Adrenal gland (tissue), 12 donors: ENCODE results near the gene CDH9. TPM values are rescaled to one million over a fixed set of nuclear protein-coding genes. Genes with fewer than 3 reads are reported as not detected.

Source experiments
- DNase-seq, 7 donors: peaks; one replicate each; pipeline ENCODE4 v3.0.0-alpha.2; 2019 to 2020
- H3K27ac ChIP-seq, 5 donors: fragments of 200-600 bp; sonication (generic) in 4 of 5; 1 replicate in 3 of 5; 2 replicates in 2 of 5; pipeline versions ENCODE4 v1.5.1 to v1.8.0; 2016 to 2020; ENCODE audit warnings: mild to moderate bottlenecking in 1 of 5
- H3K27me3 ChIP-seq: fragments of 200-600 bp; 2 replicates; pipeline ENCODE4 v1.8.0; 2021
- H3K36me3 ChIP-seq, 2 donors: fragments of 200-600 bp; replicated peaks in 1 of 2; 1 replicate in 1 of 2; 2 replicates in 1 of 2; pipeline versions ENCODE4 v1.5.1 to v1.8.0; 2018 to 2022
- H3K4me1 ChIP-seq, 2 donors: fragments of 200-600 bp; replicated peaks in 1 of 2; 1 replicate in 1 of 2; 2 replicates in 1 of 2; pipeline versions ENCODE4 v1.5.1 to v1.8.0; 2018 to 2021
- H3K4me3 ChIP-seq, 4 donors: fragments of 200-600 bp; sonication (generic) in 3 of 4; one replicate each; pipeline ENCODE4 v1.5.1; 2016 to 2018
- H3K9me3 ChIP-seq, 3 donors: fragments of 200-600 bp; sonication (generic) in 1 of 3; replicated peaks in 1 of 3; 1 replicate in 2 of 3; 2 replicates in 1 of 3; pipeline versions ENCODE4 v1.5.1 to v1.8.0; 2016 to 2021
- POLR2A ChIP-seq, 2 donors: fragments of 450-650 bp; IDR thresholded peaks; one replicate each; pipeline ENCODE4 v1.6.1; 2017; ENCODE audit warnings: antibody characterized with exemption in 2 of 2, mild to moderate bottlenecking in 2 of 2, moderate library complexity in 1 of 2
- WGBS, 4 donors: extraction: QIAGEN DNeasy Blood & Tissue Kit in 2 of 4; methylation state at CpG; one replicate each; pipeline versions ENCODE4 v1.1.5 to v1.1.7; 2013 to 2017; 5-methylcytosine and 5-hydroxymethylcytosine counted together
- intact Hi-C, 2 donors: fragments of 100-400 bp; cut with DNase I; formaldehyde crosslinking; loops; one replicate each; pipeline versions ENCODE4 v1.14.1 to v1.15.0; 2022 to 2023
- polyA plus RNA-seq, 3 donors: library from polyadenylated mRNA; stranded (reverse); fragments of 200-250 nt in 2 of 3; fragments of 350-450 nt in 1 of 3; fragmentation: Illumina TruSeq in 1 of 3; extraction: RNeasy Lipid Tissue Mini Kit (QIAGEN cat#74804) in 1 of 3; gene quantifications; one replicate each; pipeline ENCODE4 v1.2.3, GENCODE V29; 2013 to 2014
- total RNA-seq, 9 donors: library from RNA; depleted of rRNA in 4 of 9; stranded (reverse); fragments of >200 nt in 4 of 9; fragments of 120-200 nt in 1 of 9; fragmentation: NEBNext Ultra II Directional in 1 of 9; extraction: Animal tissue kit (Norgen Biotek cat#: 25700) in 1 of 9; gene quantifications; one replicate each; pipeline versions ENCODE4 v1.1.0 to v1.2.4, GENCODE V29; 2013 to 2023
- TF ChIP-seq, protein P1 (sequence below), 6 experiments: fragments of 450-650 bp in 4 of 6; fragments of 200-600 bp in 2 of 6; sonication (generic) in 1 of 6; IDR thresholded peaks; 1 replicate in 5 of 6; 2 replicates in 1 of 6; pipeline versions ENCODE4 v1.5.1 to v1.8.0; 2016 to 2021; ENCODE audit warnings: antibody characterized with exemption in 6 of 6, mild to moderate bottlenecking in 2 of 6, moderate library complexity in 1 of 6
- donor health status: healthy with polysubstance abuse.
- donor health status: Bipolar disorder and iron deficiency.
- donor health status: DM: yes; HTN: yes; CAD: no.
- donor health status: DM: no; HTN: no; CAD: no.
- donor health status: DM: no; HTN: no; CAD: no.
- donor health status: DM: yes; HTN: yes; CAD: no.

CDH9 gene
- total and polyA plus RNA-seq, 12 donors, result 0.13 to 1.3 (median 0.16) TPM; not detected in 7

GRCh38 chr5:26884481-26884880, 153.9 kb downstream of the CDH9 start:
- intact Hi-C loops, result no loop called here
- no peak for DNase-seq
- no peaks in the 10 kb centered on the region for H3K27me3 ChIP-seq
- WGBS, 4 donors, result 48 to 62% (median 57%) methylated on average over 2 of the region's 2 CpGs
- H3K36me3 ChIP-seq, result no peaks in the 10 kb centered on the region
- no peak overlapping the region for H3K27ac ChIP-seq
- TF ChIP-seq, protein P1, sequence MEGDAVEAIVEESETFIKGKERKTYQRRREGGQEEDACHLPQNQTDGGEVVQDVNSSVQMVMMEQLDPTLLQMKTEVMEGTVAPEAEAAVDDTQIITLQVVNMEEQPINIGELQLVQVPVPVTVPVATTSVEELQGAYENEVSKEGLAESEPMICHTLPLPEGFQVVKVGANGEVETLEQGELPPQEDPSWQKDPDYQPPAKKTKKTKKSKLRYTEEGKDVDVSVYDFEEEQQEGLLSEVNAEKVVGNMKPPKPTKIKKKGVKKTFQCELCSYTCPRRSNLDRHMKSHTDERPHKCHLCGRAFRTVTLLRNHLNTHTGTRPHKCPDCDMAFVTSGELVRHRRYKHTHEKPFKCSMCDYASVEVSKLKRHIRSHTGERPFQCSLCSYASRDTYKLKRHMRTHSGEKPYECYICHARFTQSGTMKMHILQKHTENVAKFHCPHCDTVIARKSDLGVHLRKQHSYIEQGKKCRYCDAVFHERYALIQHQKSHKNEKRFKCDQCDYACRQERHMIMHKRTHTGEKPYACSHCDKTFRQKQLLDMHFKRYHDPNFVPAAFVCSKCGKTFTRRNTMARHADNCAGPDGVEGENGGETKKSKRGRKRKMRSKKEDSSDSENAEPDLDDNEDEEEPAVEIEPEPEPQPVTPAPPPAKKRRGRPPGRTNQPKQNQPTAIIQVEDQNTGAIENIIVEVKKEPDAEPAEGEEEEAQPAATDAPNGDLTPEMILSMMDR (IDR thresholded peaks at IDR 0.05), result no peak
- no peak for TF ChIP-seq POLR2A (IDR thresholded peaks at IDR 0.05)
- no peaks in the 10 kb centered on the region for H3K9me3 ChIP-seq
- H3K4me3 ChIP-seq, result no peak overlapping the region
- H3K4me1 ChIP-seq, result no peaks in the 10 kb centered on the region

- intact Hi-C loops, result no loop called here
Observed at GRCh38 chr5:26883375-26883774, 155.0 kb downstream of the CDH9 start.

GRCh38 chr5:26881901-26882300, 156.5 kb downstream of the CDH9 start:
- no peaks in the 10 kb centered on the region for H3K36me3 ChIP-seq
- H3K4me3 ChIP-seq, result no peak overlapping the region
- H3K27me3 ChIP-seq, result no peaks in the 10 kb centered on the region
- no peak overlapping the region for H3K27ac ChIP-seq
- no peak for DNase-seq
- H3K4me1 ChIP-seq, result no peaks in the 10 kb centered on the region
- TF ChIP-seq, protein P1 (IDR thresholded peaks at IDR 0.05), result no peak
- TF ChIP-seq POLR2A (IDR thresholded peaks at IDR 0.05), result no peak
- intact Hi-C loops, result no loop called here
- whole genome bisulfite sequencing, 4 donors, result 42 to 48% (median 43%) methylated on average over 2 of the region's 2 CpGs
- H3K9me3 ChIP-seq, result no peaks in the 10 kb centered on the region

More at GRCh38 chr5:26883375-26883774, 155.0 kb downstream of the CDH9 start:
- no peaks in the 10 kb centered on the region for H3K27me3 ChIP-seq
- TF ChIP-seq, protein P1 (IDR thresholded peaks at IDR 0.05), result no peak
- TF ChIP-seq POLR2A (IDR thresholded peaks at IDR 0.05), result no peak
- no peak overlapping the region for H3K4me3 ChIP-seq
- H3K9me3 ChIP-seq, result no peaks in the 10 kb centered on the region
- no peak overlapping the region for H3K27ac ChIP-seq
- DNase-seq, result no peak
- WGBS, 4 donors, result 69 to 78% (median 76%) methylated on average over 5 of the region's 5 CpGs
- no peaks in the 10 kb centered on the region for H3K4me1 ChIP-seq
- H3K36me3 ChIP-seq, result no peaks in the 10 kb centered on the region

DNA sequence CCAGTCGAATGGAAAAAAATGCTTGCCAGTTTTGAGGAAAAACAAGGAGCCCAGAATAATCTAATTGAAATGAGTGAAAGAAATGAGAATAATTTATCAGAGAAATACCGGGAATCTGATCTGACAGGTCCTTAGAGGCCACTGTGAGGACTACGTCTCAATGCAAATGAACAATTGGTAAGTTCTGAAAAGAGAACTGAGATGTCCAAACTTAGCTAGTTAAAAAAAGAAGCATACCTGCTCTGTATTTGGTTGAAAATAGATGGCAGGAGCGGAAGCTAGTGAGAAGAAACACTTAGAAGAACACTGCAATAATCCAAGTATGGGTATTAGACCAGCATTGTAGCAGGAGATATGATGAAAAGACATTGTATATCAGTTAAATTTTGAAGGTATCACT, 161.2 kb downstream of the CDH9 start:
- Histone ChIP-seq H3K36me3 (no peaks in the 10 kb centered on the region), H3K27ac (no peak overlapping the region), H3K4me3 (no peak overlapping the region), H3K9me3 (no peaks in the 10 kb centered on the region), H3K27me3 (no peaks in the 10 kb centered on the region), H3K4me1 (no peaks in the 10 kb centered on the region)
- intact Hi-C loops, result no loop called here
- DNase-seq, result no peak
- WGBS, 4 donors, result 75 to 83% (median 80%) methylated on average over 4 of the region's 4 CpGs
- TF ChIP-seq, protein P1 (IDR thresholded peaks at IDR 0.05), result no peak
- no peak for TF ChIP-seq POLR2A (IDR thresholded peaks at IDR 0.05)
